Gastrocnemius medialis (tissue), 4 donors: ENCODE measurements around the gene ASTN2. TPM values are rescaled to one million over a fixed set of nuclear protein-coding genes. Genes with fewer than 3 reads are reported as not detected.

ENCODE experiments used
- ATAC-seq, 2 donors: fragments of 150-250 bp; one replicate each; pipeline ENCODE4 v1.9.1; 2016
- DNase-seq, 2 donors: peaks; one replicate each; pipeline ENCODE4 v3.0.0-alpha.2; 2019
- H3K27ac ChIP-seq, 4 donors: fragments of 200-600 bp; sonication (generic); 1 replicate in 1 of 4; 2 replicates in 3 of 4; pipeline ENCODE4 v1.5.1; 2016 to 2018; ENCODE audit warnings: mild to moderate bottlenecking in 2 of 4, moderate library complexity in 1 of 4
- H3K27me3 ChIP-seq, 3 donors: fragments of 200-600 bp; sonication (generic) in 2 of 3; 1 replicate in 1 of 3; 2 replicates in 2 of 3; pipeline versions ENCODE4 v1.5.1 to v1.6.0; 2016 to 2019; ENCODE audit warnings: mild to moderate bottlenecking in 1 of 3, moderate library complexity in 1 of 3
- H3K36me3 ChIP-seq, 2 donors: fragments of 200-600 bp; sonication (generic) in 1 of 2; one replicate each; pipeline ENCODE4 v1.5.1; 2017 to 2018
- H3K4me1 ChIP-seq, 2 donors: fragments of 200-600 bp; sonication (generic) in 1 of 2; one replicate each; pipeline ENCODE4 v1.5.1; 2016 to 2017; ENCODE audit warnings: mild to moderate bottlenecking in 2 of 2
- H3K4me3 ChIP-seq, 4 donors: fragments of 200-600 bp; sonication (generic) in 3 of 4; 1 replicate in 1 of 4; 2 replicates in 3 of 4; pipeline ENCODE4 v1.5.1; 2016 to 2019; ENCODE audit warnings: mild to moderate bottlenecking in 2 of 4
- H3K9me3 ChIP-seq, 3 donors: fragments of 200-600 bp; sonication (generic) in 2 of 3; 1 replicate in 1 of 3; 2 replicates in 2 of 3; pipeline ENCODE4 v1.5.1; 2016 to 2019
- POLR2A ChIP-seq, 2 donors: fragments of 450-650 bp; IDR thresholded peaks; one replicate each; pipeline ENCODE4 v1.6.1; 2017; ENCODE audit warnings: antibody characterized with exemption in 2 of 2, mild to moderate bottlenecking in 2 of 2, moderate library complexity in 2 of 2
- in situ Hi-C, 4 donors: fragments of 200-750 bp; cut with MboI; loops; one replicate each; pipeline versions ENCODE4 v1.15.0 to v1.8.0; 2017; ENCODE audit warnings: low sequenced_read_pairs in 4 of 4
- intact Hi-C: fragments of 100-400 bp; cut with DNase I; formaldehyde crosslinking; loops from one replicate; pipeline ENCODE4 v1.15.1; 2023; ENCODE audit warnings: low total_unique reads
- total RNA-seq, 4 donors: library from RNA; depleted of rRNA; stranded (reverse); fragments of >200 nt; gene quantifications; one replicate each; pipeline versions ENCODE4 v1.1.0 to v1.2.3, GENCODE V29; 2016
- TF ChIP-seq, protein P1 (sequence below), 5 experiments: fragments of 450-650 bp in 3 of 5; fragments of 200-600 bp in 2 of 5; sonication (generic) in 2 of 5; IDR thresholded peaks in 4 of 5; conservative IDR thresholded peaks in 1 of 5; 1 replicate in 4 of 5; 2 replicates in 1 of 5; pipeline ENCODE4 v1.5.1; 2016 to 2019; ENCODE audit warnings: antibody characterized with exemption in 5 of 5, mild to moderate bottlenecking in 3 of 5, moderate library complexity in 3 of 5

Gene ASTN2
- total RNA-seq, 4 donors from 2014 or later = 2.5 to 4.6 (median 3.7) TPM

DNA sequence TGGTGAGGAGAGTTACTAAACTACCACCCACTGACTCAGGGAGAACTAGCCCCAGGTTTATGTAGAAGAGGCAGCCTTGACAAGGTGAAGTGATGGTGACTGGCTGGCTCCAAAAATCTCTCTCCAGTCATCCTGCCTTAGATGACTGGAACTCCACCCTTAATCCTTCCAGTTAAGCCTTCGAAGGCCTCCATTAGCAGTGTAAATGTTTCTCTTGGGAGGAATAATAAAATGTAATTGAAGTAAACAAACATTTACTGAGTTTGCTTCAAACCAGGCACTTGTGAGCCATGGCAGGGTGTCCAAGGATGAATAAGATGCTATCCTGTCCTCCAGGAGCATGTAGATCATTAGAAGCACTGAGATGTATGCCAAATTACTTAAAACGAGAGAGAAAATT lies 35.5 kb downstream of the ASTN2 start:
- DNase-seq = no peak

DNA sequence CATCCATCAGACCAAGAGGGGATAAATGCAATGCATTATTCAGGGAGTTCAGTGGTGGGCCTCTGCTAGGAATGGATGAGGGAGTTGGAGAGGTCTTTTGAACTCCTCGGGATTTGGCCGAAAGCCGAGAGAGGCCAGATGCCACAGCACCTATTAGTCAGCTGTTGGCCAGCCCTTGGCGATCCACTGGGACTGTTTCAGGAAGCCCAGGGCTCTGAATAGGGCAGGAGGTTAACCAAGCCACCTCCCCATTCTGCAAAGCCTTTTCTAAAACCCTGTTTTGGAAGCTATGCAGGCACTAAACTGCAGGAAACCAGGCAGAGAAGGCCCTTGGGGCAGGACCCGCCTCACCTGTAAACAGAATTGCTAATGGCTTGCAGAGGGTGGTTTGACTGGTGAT lies 37.8 kb downstream of the ASTN2 start:
- in situ Hi-C loops (no loop called here), intact Hi-C loops (no loop called here)
- H3K4me1 ChIP-seq = no peaks in the 10 kb centered on the region
- no peak overlapping the region for H3K4me3 ChIP-seq
- ATAC-seq (no peak), DNase-seq (no peak)
- no peaks in the 10 kb centered on the region for H3K27me3 ChIP-seq
- no peak overlapping the region for H3K27ac ChIP-seq
- TF ChIP-seq POLR2A (IDR thresholded peaks at IDR 0.05) = no peak
- TF ChIP-seq, protein P1, sequence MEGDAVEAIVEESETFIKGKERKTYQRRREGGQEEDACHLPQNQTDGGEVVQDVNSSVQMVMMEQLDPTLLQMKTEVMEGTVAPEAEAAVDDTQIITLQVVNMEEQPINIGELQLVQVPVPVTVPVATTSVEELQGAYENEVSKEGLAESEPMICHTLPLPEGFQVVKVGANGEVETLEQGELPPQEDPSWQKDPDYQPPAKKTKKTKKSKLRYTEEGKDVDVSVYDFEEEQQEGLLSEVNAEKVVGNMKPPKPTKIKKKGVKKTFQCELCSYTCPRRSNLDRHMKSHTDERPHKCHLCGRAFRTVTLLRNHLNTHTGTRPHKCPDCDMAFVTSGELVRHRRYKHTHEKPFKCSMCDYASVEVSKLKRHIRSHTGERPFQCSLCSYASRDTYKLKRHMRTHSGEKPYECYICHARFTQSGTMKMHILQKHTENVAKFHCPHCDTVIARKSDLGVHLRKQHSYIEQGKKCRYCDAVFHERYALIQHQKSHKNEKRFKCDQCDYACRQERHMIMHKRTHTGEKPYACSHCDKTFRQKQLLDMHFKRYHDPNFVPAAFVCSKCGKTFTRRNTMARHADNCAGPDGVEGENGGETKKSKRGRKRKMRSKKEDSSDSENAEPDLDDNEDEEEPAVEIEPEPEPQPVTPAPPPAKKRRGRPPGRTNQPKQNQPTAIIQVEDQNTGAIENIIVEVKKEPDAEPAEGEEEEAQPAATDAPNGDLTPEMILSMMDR (IDR thresholded peaks at IDR 0.05 in 4 of 5, conservative IDR thresholded peaks at IDR 0.05 in 1 of 5) = no peak
- no peaks in the 10 kb centered on the region for H3K9me3 ChIP-seq
- no peaks in the 10 kb centered on the region for H3K36me3 ChIP-seq

More for the DNA sequence above, 35.5 kb downstream of the ASTN2 start:
- Histone ChIP-seq H3K27ac (no peak overlapping the region), H3K36me3 (no peaks in the 10 kb centered on the region), H3K4me1 (no peaks in the 10 kb centered on the region), H3K27me3 (no peaks in the 10 kb centered on the region), H3K9me3 (no peaks in the 10 kb centered on the region), H3K4me3 (no peak overlapping the region)
- no peak for ATAC-seq
- TF ChIP-seq POLR2A (IDR thresholded peaks at IDR 0.05) = no peak
- intact Hi-C loops (no loop called here), in situ Hi-C loops (no loop called here)

DNA sequence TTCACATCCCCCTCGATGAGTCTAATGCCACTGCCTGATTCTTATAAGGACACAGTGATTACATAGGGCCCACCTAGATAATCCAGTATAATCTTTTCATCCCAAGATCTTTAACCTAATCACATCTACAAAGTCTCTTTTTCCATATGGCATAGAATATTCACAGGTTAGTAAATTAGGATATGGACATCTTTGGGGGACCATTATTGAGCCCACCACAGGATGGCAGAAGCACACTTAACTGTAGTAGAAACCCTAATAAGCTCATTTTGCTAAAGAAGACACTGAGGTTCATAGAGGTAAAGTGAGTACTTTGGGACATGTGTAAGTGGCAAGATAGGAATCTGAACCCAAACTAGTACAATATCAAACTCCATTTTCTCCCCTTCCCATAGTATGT lies 38.9 kb downstream of the ASTN2 start:
- Histone ChIP-seq H3K36me3 (no peaks in the 10 kb centered on the region), H3K4me3 (no peak overlapping the region), H3K27ac (no peak overlapping the region), H3K27me3 (no peaks in the 10 kb centered on the region), H3K4me1 (no peaks in the 10 kb centered on the region), H3K9me3 (no peaks in the 10 kb centered on the region)
- intact Hi-C loops = no loop called here
- TF ChIP-seq, protein P1 (IDR thresholded peaks at IDR 0.05 in 4 of 5, conservative IDR thresholded peaks at IDR 0.05 in 1 of 5) = no peak
- no peak for TF ChIP-seq POLR2A (IDR thresholded peaks at IDR 0.05)
- no peak for ATAC-seq
- in situ Hi-C loops = no loop called here
- no peak for DNase-seq

DNA sequence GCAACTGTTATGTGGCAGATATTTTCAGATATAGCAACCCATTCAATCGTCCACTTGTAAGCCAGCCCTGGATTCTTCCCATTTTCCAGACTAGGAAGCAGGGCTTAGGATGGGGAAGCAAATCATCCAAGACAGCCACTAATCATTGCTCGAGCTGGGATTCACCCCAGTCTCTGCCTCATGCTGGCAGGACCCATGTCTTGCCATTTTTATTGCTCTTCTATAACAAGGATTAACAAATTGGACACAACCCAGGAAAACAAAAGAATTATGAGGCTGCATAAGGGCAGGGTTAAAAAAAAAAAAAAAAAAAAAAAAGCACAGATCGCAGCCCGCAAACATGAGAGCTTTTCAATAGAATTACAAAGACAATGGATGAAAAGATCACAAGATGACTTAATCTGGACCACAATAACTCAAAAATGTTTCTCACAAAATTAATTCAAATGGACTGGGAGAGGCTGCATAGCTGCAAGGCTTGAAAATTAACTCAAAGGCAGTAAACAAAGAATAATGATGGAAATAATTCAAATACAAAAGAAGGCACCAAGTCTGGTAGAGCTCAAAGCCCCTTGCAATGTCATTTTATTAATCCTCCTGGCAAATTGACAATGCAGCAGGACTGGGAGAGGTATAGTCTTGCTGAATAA lies 40.7 kb downstream of the ASTN2 start:
- H3K27me3 ChIP-seq = no peaks in the 10 kb centered on the region
- H3K36me3 ChIP-seq = no peaks in the 10 kb centered on the region
- DNase-seq = no peak
- no peaks in the 10 kb centered on the region for H3K4me1 ChIP-seq
- intact Hi-C loops (no loop called here), in situ Hi-C loops (no loop called here)
- H3K9me3 ChIP-seq = no peaks in the 10 kb centered on the region
- no peak for TF ChIP-seq POLR2A (IDR thresholded peaks at IDR 0.05)
- TF ChIP-seq, protein P1 (IDR thresholded peaks at IDR 0.05 in 4 of 5, conservative IDR thresholded peaks at IDR 0.05 in 1 of 5) = no peak
- H3K4me3 ChIP-seq = no peak overlapping the region
- no peak overlapping the region for H3K27ac ChIP-seq
- no peak for ATAC-seq

DNA sequence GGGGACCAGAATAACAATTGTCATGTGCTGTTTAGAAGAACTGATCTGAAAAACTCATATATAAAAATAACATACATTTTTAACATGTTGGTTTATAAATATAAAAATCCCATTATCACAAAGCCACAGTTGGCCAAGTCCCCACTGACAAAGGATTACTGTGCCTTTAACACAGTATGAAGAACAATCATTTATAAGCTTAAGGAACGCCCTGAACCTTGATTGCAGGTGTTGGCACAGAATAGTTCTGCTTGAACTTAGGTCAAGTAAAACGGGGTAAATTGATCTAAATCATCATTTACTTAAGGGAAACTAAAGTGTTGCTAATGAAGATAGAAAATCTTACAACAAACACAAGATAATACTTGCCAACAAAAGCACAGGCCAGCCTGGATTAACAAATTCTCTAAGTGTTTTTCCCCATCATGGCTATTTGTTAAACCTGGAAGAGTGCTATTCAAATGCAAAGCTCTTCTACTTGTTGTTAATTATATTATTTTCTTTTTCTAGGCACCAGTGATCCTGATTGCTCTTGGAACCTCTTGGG lies 46.1 kb downstream of the ASTN2 start:
- intact Hi-C loops = no loop called here
- Histone ChIP-seq H3K4me3 (no peak overlapping the region), H3K4me1 (peaks cover 0 to 8% of the 10 kb centered on the region in 2 donors), H3K27ac (no peak overlapping the region), H3K36me3 (no peaks in the 10 kb centered on the region), H3K9me3 (no peaks in the 10 kb centered on the region), H3K27me3 (no peaks in the 10 kb centered on the region)
- no peak for DNase-seq
- in situ Hi-C loops = no loop called here
- TF ChIP-seq, protein P1 (IDR thresholded peaks at IDR 0.05 in 4 of 5, conservative IDR thresholded peaks at IDR 0.05 in 1 of 5) = no peak
- no peak for TF ChIP-seq POLR2A (IDR thresholded peaks at IDR 0.05)
- no peak for ATAC-seq
